LHCN-M2 (cell line): ENCODE measurements around the gene GPR152. TPM values are rescaled to one million over a fixed set of nuclear protein-coding genes. Genes with fewer than 3 reads are reported as not detected.
"Not testable (repeated sequence)": the region's sequence is repeated elsewhere in the genome, so short reads cannot be mapped to it uniquely, and the experiment has no call there.

Experiments used
- DNase-seq: peaks from one replicate; pipeline ENCODE4 v3.0.0-alpha.2; 2012; ENCODE audit warnings: low read depth
- total RNA-seq: library from RNA; depleted of rRNA; stranded (reverse); fragments of >200 nt; gene quantifications from 2 replicates; pipeline ENCODE4 v1.2.3, GENCODE V29; 2014

The GPR152 gene
- total RNA-seq, 1 experiment from 2014 or later: not detected

GRCh38 chr11:67489885-67490726 lies 37.6 kb upstream of the GPR152 start:
- no peak for DNase-seq

DNA sequence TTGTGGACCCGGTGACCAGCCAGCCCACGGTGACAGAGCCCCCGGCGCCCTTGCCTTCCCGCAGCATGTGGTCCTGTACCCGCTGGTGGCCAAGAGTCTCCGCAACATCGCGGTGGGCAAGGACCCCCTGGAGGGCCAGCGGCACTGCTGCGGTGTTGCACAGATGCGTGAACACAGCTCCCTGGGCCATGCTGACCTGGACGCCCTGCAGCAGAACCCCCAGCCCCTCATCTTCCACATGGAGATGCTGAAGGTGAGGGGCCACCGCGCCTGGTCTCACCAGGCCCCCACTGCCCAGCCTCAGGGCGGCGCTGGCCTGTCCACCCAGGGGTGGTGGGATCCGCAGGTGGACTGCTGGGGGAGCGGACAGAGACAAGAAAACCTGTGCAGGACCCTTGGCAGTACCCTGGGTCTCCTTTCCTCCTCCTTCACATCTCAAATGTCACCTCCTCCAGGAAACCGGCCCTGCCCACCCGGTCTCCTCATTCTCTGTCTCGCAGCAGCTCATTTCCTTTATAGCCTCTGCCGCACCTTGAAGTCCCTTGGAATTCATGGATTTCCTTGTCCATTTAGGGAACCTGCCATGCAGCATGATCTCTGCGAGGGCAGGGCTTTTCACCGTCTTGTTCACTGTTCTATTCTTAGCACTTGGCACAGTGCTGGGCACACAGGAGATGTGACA lies 36.8 kb upstream of the GPR152 start:
- DNase-seq: no peak

DNA sequence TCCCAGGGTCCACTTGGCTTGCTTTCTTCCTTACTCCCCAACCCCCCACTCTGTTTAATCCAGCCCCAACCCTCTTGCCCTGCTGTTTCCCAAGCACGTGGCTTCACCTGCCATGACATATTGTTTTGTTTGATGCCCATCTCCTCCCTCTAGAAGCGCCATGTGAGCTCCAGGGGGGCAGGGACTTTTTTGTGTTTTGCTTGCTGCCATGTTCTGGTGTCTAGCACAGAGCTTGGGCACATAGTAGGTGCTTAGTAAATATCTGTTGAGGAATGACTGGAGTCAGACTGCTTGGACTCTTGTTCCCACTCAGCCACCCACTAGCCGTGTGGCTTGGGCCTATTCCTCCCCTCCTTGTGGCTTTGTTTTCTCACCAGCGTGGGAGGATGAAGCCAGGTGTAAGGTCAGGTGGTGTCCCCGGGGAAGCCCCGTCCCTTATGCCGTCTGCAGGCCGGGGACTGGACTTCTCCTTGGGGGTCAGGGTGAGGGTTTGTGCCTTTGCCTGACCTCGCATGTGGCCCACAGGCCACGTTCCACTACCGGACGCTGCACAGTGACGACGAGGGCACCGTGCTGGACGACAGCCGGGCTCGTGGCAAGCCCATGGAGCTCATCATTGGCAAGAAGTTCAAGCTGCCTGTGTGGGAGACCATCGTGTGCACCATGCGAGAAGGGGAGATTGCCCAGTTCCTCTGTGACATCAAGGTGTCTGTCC lies 34.1 kb upstream of the GPR152 start:
- DNase-seq: no peak

DNA sequence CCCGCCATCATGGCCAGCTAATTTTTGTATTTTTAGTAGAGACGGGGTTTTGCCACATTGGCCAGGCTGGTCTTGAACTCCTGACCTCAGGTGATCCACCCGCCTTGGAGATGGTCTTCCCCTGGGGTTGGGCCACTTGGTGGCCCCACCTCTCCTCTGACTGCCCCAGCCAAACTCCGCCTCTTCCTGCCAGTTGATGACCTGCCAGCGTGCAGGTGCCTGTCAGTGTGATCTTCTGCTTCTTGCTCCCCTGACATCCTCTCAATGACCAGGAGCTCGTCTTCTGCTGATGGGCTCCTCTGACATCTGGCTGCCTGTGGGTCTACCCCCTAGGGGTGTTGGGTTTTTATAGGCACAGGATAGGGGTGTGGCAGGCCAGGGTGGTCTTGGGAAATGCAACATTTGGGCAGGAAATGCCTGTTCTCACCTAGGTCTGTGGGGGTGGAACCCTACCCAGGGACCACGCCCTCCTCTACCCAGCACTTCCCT lies 33.4 kb upstream of the GPR152 start:
- not testable (repeated sequence) for DNase-seq

- DNase-seq: no peak
These were observed 32.4 kb upstream of the GPR152 start for GRCh38 chr11:67484847-67485311.

DNA sequence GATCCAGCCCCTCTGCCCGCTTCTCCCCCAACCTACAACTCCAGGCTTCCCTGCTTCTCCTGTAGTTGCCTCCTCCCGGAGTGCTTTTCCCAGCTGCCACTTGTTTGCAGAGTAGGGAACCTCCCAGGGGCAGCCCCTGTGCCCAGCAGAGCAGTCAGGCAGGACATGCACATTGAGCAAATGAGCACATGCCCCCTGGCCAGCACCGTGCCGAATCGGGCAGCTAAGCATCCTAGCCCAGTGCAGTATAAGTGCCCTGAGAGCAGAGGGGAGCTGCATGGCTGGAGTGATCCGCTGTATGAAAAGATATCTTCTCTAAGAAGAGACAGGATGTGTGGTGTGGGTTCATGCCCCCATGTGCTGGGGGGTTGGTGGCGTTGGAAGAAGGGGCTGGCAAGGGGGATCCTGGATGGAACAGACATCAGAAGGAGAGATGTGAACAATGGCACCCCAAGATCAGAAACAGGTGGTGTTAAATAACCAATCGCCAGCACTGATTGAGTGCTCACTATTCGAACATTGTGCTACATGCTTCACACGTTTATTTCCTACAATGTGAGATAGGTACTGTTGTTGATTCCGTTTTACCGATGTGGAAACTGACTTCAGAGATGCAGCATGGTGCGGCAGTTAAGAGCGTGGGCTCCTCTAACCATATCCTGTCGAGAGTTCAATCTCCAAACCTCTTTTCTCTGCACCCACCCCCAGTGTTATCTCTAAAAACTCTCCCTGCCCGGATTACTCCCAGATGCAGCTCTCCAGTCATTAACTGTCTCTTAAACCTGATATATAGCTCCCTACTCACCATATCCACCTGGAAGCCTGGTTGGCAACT lies 31.5 kb upstream of the GPR152 start:
- no peak for DNase-seq

GRCh38 chr11:67482827-67483798 lies 30.6 kb upstream of the GPR152 start, which contains the start of gene AIP:
Gene AIP (plus strand): TSS chr11:67483026. CDS start chr11:67483159, 133 bp downstream.
- DNase-seq: peak; percentile 97

DNA sequence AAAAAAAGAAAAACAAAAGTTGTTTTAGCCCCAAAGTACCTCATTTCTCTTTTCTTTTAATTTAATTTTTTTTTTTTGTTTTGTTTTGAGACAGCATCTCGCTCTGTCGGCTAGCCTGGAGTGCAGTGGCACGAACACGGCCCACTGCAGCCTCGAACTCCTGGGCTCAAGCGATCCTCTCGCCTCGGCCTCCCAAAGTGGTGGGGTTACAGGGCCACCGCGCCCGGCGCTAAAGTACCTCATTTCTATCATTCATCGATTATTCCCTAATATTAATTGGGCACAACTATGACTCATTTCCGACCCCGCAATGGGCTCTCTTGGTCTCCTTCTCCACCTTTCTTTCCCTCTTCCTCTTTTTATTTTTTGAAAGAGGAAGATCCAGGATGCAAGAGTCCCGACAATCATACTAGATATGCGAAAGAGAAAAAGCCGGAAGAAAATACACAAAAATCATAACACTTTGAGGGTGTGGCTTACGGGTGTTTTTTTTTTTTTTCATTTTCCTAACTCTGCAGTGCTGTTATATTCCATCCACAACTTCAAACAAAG lies 29.8 kb upstream of the GPR152 start:
- DNase-seq: no peak

- DNase-seq: not testable (repeated sequence)
These were observed 25.0 kb upstream of the GPR152 start for GRCh38 chr11:67477344-67478050.

DNA sequence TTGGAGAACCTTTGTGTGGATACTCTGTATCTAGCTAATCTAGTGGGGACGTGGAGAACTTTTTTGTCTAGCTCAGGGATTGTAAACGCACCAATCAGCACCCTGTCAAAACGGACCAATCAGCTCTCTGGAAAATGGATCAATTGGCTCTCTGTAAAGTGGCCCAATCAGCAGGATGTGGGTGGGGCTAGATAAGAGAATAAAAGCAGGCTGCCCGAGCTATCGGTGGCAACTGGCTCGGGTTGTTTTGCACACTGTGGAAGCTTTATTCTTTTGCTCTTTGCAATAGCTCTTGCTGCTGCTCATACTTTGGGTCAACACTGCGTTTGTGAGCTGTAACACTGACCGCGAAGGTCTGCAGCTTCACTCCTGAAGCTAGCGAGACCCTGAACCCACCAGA lies 24.2 kb upstream of the GPR152 start:
- not testable (repeated sequence) for DNase-seq

- DNase-seq: no peak
These were observed 20.4 kb upstream of the GPR152 start for GRCh38 chr11:67472882-67473281.

- DNase-seq: no peak
These were observed 17.9 kb upstream of the GPR152 start for GRCh38 chr11:67470337-67471002.

- no peak for DNase-seq
These were observed 16.9 kb upstream of the GPR152 start for GRCh38 chr11:67469508-67469811.

- DNase-seq: peak; percentile 86
These were observed 16.4 kb upstream of the GPR152 start, which contains the start of gene TMEM134 for GRCh38 chr11:67468759-67469507. Gene TMEM134 (minus strand): TSS chr11:67469251. CDS start chr11:67469192, 59 bp downstream.

- no peak for DNase-seq
These were observed 15.9 kb upstream of the GPR152 start for GRCh38 chr11:67468456-67468758.

DNA sequence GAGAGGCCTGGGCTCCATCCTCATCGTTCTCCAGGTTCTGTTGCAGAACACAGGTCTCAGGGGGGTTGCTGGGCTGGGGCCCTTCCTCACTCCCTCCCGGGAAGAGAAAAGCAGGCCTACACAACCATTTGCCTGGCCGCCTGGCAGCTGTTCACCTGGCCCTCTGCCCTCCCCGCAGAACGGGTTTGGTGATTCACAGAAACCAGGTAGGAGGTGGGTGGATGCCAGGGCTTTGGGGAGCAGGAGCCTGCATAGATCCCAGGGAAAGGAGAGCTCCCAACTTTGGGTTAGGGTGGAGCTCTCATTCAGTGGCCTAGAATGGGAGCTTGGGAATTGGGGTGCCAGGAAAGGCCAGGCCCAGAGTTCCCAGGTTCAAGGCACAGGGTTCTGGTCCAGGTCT lies 15.5 kb upstream of the GPR152 start:
- DNase-seq: no peak

GRCh38 chr11:67466962-67467771 lies 14.6 kb upstream of the GPR152 start:
- no peak for DNase-seq
